GM12801 (cell line): ENCODE results near the gene DYRK1A.

Source experiments
- TF ChIP-seq, protein P1 (sequence below): IDR thresholded peaks from one replicate; pipeline ENCODE4 v1.5.1; 2011; ENCODE audit warnings: control low read depth; ENCODE audit not compliant: insufficient read length; ENCODE audit errors: extremely low read depth

Gene DYRK1A

DNA sequence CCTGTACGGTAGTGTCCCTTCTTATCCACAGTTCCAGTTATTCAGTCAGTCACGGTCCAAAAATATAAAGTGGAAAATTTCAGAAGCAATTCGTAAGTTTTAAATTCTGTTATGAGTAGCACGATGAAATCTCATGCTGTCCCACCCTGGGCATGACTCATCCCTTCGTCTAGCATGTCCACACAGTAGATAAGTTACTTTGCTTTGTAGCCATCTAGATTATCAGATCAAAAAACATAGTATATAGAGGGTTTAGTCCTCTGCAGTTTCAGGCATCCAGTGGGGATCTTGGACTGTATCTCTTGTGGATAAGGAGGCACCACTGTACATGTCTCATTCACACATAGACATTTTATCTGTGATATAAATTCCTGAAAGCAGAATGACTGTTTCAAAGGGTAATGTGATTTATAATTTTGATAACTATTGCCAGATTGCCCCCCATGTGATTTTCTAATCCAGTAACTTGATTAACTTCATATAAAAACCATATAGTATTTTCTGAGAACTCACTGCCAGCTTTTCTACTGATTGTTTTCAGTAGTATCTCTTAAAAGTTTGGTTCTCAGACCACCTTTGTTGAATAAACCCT is 143.3 kb downstream of the DYRK1A start:
- TF ChIP-seq, protein P1, sequence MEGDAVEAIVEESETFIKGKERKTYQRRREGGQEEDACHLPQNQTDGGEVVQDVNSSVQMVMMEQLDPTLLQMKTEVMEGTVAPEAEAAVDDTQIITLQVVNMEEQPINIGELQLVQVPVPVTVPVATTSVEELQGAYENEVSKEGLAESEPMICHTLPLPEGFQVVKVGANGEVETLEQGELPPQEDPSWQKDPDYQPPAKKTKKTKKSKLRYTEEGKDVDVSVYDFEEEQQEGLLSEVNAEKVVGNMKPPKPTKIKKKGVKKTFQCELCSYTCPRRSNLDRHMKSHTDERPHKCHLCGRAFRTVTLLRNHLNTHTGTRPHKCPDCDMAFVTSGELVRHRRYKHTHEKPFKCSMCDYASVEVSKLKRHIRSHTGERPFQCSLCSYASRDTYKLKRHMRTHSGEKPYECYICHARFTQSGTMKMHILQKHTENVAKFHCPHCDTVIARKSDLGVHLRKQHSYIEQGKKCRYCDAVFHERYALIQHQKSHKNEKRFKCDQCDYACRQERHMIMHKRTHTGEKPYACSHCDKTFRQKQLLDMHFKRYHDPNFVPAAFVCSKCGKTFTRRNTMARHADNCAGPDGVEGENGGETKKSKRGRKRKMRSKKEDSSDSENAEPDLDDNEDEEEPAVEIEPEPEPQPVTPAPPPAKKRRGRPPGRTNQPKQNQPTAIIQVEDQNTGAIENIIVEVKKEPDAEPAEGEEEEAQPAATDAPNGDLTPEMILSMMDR = no peak

DNA sequence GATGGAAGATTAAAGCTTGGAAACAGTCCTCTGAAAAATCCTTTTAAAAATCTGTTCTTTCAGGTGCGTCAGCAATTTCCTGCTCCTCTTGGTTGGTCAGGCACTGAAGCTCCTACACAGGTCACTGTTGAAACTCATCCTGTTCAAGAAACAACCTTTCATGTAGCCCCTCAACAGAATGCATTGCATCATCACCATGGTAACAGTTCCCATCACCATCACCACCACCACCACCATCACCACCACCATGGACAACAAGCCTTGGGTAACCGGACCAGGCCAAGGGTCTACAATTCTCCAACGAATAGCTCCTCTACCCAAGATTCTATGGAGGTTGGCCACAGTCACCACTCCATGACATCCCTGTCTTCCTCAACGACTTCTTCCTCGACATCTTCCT is 145.3 kb downstream of the DYRK1A start:
- TF ChIP-seq, protein P1 = no peak

DNA sequence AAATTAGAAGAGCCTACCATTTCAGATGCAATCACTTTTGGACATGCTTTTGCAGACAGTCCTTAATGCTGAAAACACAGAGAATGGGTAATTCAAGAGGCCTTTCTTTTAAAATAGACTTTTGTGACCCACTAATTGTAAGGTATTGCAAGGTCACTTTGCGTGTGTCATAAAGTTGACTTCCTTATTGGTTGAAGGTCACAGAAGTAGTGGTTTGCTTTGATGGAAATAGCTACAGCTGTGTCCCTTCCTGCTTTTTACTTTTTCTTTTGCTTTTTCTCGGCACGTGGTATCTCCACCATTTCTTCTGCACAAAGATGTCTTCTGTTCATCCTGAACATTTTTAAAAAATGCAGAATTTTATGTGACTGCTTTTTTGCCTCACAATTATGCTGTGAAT is 146.8 kb downstream of the DYRK1A start:
- TF ChIP-seq, protein P1 = no peak

DNA sequence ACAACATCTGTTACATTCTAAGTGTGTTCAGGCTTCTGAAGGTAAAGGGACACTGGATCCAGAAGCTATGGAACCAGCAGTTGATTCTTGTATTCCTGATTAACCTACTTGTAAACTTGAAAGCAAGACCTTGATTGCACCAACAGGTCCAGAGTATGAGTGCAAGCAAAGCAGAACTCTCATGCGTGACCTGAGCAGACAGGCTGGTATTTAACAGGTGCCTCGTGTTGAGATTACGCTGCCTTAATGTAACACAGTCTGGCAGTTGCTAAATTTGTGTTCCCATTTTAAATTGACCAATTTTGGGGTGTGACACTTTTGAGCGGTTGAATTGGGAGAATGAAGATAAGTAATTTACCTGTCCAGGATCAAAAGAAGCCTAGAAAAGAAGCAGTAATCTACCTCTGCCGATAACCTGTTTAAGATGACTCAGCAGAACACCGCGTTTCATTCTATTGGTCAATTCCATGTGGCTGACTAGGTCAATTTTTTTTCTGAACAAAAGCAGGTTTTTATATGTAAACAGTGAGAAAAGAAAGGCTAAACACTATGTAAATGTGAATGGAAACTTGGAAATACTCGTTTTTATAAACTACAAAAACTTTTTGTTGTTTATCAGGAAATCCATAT is 147.6 kb downstream of the DYRK1A start:
- TF ChIP-seq, protein P1 = no peak

DNA sequence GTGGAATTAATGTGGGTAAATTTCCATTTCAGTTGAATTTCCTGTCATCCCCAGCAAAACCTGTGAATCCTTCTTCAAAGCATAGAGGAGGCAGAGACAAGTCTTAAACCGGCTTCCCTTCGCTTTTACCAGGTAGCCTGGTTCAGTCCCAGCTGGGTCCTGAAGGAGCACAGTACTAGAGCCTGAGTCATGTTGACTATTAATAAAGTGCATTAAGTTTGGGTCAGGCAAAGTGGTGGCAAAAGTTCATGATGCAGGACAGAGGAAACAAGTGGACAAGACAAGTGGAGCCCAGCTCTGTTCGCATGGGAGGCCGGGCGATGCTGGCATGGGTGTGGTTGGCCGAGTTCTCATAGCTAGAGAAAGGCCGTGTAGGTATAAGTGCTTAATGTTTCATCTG is 150.4 kb downstream of the DYRK1A start:
- TF ChIP-seq, protein P1 = no peak

DNA sequence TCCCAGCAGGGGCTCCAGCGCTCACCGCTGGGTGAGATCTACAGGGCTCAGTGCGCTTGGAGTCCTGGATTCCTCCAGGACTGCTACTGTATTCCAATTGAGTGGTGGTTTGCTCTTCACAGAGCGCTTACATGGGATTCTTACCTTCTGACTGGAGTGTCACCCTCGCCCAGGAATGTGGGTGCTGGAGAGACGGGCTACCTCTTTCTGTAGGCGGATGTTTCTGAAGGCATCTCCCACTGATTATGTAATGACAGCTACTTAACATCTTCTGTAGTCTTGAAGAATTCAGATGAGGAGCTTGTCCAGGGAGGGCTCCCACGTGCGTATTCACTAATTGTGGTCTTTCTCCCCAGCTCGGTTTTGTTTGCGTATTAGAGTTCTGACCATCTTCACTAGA is 154.2 kb downstream of the DYRK1A start:
- TF ChIP-seq, protein P1 = no peak

DNA sequence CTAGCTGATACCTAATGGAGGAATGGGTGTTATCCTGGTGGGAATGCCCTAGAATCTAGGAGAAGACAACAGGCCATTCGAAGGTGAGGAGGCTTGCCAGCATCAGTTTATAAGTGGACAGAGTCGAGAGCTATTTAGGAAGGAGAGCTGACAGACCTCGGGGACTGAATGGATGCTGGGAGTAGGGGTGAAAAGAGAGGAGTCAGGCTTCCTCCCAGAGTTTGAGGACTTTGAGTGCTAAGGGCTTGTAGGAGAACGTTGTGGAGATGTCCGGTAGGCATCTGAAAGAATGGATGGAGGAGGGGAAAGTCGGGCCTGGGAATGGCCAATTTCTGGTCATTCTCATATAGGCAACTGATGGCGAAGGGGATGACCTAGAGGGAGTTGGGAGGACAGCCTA is 155.1 kb downstream of the DYRK1A start:
- TF ChIP-seq, protein P1 = no peak
